GM12892 (cell line): ENCODE data around the gene UBXN7. TPM values are rescaled to one million over a fixed set of nuclear protein-coding genes. Genes with fewer than 3 reads are reported as not detected.
"Not testable (repeated sequence)": the region's sequence is repeated elsewhere in the genome, so short reads cannot be mapped to it uniquely, and the experiment has no call there.

Source experiments
- DNase-seq: peaks from one replicate; pipeline ENCODE4 v3.0.0; 2011; ENCODE audit not compliant: insufficient read length
- FAIRE-seq: peaks from 2 replicates; lab custom pipeline; 2011; peaks lifted over from hg19 to GRCh38; lab: Jason Lieb, UNC
- POLR2A ChIP-seq: IDR thresholded peaks from 2 replicates; pipeline ENCODE4 v1.6.1; 2011; ENCODE audit warnings: low read depth, low read length, control low read depth
- POLR2AphosphoS5 ChIP-seq: IDR thresholded peaks from 2 replicates; pipeline ENCODE4 v1.6.1; 2011; ENCODE audit warnings: low read depth, low read length, control low read depth
- TAF1 ChIP-seq: IDR thresholded peaks from 2 replicates; pipeline ENCODE4 v1.6.1; 2011; ENCODE audit warnings: low read depth, mild to moderate bottlenecking, control low read depth, low read length, borderline replicate concordance
- polyA plus RNA-seq: library from polyadenylated mRNA; unstranded; fragments of >200 nt; gene quantifications from one replicate; pipeline ENCODE4 v1.2.1, GENCODE V29; 2012; ENCODE audit warnings: missing spikeins, inconsistent platforms; ENCODE audit not compliant: missing spikeins

Gene UBXN7, protein sequence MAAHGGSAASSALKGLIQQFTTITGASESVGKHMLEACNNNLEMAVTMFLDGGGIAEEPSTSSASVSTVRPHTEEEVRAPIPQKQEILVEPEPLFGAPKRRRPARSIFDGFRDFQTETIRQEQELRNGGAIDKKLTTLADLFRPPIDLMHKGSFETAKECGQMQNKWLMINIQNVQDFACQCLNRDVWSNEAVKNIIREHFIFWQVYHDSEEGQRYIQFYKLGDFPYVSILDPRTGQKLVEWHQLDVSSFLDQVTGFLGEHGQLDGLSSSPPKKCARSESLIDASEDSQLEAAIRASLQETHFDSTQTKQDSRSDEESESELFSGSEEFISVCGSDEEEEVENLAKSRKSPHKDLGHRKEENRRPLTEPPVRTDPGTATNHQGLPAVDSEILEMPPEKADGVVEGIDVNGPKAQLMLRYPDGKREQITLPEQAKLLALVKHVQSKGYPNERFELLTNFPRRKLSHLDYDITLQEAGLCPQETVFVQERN
- polyA plus RNA-seq: 22.3 TPM

DNA sequence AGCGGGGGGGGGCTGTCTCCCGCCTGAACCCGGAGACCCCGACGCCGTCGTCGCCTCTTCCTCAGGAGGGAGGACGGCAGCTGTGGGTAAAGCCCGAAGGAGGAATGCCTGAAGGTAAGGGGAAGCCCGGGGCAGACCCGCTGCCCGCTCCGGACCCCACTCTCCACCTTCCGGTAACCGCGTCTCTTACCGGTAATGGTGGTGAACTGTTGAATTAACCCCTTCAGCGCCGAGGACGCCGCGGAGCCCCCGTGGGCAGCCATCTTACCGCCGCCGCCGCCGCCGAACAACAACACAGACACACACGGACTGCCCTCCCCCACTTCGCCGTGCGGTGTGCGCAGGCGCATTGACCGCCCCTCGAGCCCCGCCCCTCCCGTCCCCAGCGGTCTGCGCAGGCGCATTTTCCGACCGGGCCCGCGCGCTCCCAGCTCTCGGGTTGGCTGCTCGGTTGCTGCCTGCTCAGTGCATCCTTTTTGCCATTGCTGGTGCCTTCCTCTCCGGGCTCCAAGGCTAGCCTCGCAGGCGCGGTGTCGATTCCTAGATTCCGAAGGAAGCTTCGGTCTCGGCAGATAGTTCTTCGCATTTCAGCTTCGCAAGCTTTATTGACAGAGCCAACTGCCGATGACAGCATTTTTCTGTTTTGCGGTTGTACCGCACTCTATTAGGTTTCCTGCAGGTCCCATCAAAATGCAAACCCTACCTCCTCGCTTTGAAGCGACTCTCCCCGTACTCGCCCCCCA is at the start of gene UBXN7:
UBXN7 (minus strand) TSS at position 291 of the 743 bp plus-strand sequence; CDS start at position 263, 28 bp downstream.
- TF ChIP-seq POLR2AphosphoS5 (peak; percentile 50; the same call in 1 of the 2 replicates), POLR2A (peak; percentile 82), TAF1 (0 out of 2 replicates have a peak, but pooled peaks have one; percentile 10)
- DNase-seq (peak; percentile 95), FAIRE-seq (peak; percentile 98)

DNA sequence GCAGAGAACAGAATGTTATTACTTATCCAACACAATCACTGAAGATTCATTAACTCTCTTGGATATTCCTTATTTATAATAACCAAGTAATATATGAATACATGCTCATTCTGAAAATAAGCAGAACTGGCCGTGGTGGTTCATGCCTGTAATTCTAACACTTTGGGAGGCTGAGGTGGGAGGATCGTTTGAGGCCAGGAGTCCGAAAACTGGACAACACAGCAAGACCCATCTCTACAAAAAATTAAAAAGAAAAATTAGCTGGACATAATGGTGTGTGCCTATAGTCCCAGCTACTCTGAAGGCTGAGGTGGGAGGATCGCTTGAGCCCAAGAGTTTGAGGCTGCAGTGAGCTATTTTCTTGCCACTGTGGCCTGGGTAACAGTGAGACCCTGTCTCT is 45.5 kb upstream of the UBXN7 start:
- no peak for FAIRE-seq

DNA sequence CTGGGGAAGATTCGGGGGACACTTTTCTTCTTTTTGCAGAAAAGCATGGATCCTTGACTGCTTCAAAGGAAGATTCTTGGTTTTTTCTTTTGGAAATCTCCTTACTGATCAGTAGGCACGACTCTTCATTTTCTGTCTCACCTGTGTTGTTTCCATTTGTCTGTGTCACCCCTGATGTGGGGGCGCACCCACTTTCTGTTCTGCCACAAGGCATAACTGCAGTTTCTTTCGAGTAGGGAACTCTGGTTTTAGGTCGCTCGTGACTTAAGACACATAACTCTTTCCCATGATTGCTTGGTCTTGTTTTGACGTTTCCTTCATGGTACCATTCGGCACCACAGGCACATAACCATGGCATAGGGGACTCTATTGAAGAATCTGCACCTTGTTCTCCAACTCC is 40.1 kb upstream of the UBXN7 start:
- no peak for DNase-seq
- no peak for TF ChIP-seq POLR2AphosphoS5
- TF ChIP-seq POLR2A: no peak
- no peak for TF ChIP-seq TAF1
- FAIRE-seq: no peak

More for the DNA sequence above, 45.5 kb upstream of the UBXN7 start:
- no peak for DNase-seq
- TF ChIP-seq POLR2AphosphoS5: no peak
- TF ChIP-seq TAF1: no peak
- TF ChIP-seq POLR2A: no peak

DNA sequence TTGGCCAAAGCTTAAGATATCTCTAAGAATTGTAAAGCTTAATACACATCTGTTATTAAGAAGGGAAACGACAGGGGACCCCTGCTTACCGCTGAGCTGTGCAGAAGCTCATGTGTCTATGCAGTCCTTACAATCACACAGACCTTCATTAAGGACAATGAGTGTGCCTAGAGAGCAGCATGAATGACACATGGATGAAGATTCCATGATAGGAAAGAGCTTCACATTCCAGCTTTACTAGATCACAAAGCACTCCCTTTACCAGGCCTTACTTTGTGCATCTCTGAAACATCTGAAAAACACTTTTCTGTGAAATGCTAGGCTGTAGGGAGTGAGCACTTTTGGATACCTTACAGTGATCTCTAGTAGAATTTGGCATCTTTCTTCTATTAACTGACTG is 39.3 kb upstream of the UBXN7 start:
- TF ChIP-seq POLR2AphosphoS5: no peak
- TF ChIP-seq POLR2A: no peak
- TF ChIP-seq TAF1: no peak
- no peak for FAIRE-seq
- no peak for DNase-seq

DNA sequence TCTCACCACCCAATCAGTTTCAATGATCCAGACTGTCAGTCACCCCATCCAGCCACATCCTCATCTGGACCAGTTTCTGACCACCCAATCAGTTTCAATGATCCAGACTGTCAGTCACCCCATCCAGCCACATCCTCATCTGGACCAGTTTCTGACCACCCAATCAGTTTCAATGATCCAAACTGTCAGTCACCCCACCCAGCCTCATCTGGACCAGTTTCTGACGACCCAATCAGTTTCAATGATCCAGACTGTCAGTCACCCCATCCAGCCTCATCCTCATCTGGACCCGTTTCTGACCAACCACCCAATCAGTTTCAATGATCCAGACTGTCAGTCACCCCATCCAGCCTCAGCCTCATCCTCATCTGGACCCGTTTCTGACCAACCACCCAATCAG is 38.0 kb upstream of the UBXN7 start:
- FAIRE-seq, DNase-seq: not testable (repeated sequence)
- TF ChIP-seq POLR2A: peak; percentile 18; the same call in 1 of the 2 replicates
- TF ChIP-seq POLR2AphosphoS5: 0 out of 2 replicates have a peak, but pooled peaks have one; percentile 53

DNA sequence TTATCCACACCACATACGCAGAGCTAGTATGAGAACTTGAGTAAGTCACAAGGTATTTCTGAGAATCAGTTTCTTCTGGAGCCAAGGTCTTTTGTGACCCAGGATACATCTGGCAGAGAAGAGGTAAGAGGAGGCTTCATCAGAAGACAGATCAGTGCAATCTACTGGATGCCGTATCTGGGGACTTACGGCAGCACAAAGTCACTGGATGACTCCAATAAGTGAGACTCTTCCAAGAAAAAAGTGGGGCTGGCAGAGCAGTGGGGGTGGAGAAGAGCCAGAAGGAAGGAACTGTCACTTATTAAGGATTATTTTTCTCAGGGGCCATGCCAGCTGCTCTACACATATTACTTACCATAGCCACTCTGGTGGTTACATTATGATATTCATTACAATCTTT is 31.6 kb upstream of the UBXN7 start:
- TF ChIP-seq POLR2A (no peak), POLR2AphosphoS5 (no peak), TAF1 (no peak)
- no peak for DNase-seq
- no peak for FAIRE-seq

DNA sequence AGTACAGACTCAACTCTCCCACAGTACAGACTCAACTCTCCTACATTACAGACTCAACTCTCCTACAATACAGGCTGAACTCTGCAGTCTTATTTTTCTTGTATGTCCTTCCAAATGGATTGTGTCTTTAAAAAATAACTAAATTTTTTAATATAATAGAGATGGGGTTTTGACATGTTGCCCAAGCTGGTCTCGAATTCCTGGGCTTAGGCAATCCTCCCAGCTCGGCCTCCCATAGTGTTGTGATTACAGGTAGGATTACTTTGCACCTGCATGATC is 31.2 kb upstream of the UBXN7 start:
- DNase-seq (no peak), FAIRE-seq (no peak)
- no peak for TF ChIP-seq POLR2AphosphoS5
- TF ChIP-seq TAF1: no peak
- no peak for TF ChIP-seq POLR2A

DNA sequence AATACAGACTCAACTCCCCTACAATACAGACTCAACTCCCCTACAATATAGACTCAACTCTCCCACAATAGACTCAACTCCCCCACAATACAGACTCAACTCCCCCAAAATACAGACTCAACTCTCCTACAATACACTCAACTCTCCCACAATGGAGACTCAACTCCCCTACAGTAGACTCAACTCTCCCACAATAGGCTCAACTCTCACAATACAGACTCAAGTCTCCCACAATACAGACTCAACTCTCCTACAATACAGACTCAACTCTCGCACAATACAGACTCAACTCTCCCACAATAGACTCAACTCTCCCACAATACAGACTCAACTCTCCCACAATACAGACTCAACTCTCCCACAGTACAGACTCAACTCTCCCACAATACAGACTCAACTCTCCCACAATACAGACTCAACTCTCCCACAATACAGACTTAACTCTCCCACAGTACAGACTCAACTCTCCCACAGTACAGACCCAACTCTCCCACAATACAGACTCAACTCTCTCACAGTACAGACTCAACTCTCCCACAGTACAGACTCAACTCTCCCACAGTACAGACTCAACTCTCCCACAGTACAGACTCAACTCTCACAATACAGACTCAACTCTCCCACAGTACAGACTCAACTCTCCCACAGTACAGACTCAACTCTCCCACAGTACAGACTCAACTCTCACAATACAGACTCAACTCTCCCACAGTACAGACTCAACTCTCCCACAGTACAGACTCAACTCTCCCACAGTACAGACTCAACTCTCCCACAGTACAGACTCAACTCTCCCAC is 30.7 kb upstream of the UBXN7 start:
- FAIRE-seq, DNase-seq: not testable (repeated sequence)

DNA sequence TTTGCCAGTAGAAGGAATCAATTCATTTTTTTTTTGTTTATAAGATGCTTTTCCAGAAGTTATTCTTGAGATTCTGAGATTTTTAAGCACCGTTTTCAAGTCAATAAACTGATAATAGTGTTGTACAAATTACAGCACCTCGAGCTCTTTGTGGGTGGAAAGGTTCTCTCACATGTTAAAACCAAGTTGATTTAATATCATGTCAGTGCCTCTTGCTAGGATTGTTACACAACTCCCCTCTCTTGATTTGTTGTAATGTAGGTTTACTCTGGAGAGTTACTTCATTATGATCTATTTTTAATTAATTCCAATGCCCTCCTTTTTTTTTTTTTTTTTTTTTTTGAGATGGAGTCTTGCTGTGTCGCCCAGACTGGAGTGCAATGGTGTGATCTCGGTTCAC is 25.8 kb upstream of the UBXN7 start:
- FAIRE-seq: no peak
- no peak for TF ChIP-seq TAF1
- DNase-seq: no peak

DNA sequence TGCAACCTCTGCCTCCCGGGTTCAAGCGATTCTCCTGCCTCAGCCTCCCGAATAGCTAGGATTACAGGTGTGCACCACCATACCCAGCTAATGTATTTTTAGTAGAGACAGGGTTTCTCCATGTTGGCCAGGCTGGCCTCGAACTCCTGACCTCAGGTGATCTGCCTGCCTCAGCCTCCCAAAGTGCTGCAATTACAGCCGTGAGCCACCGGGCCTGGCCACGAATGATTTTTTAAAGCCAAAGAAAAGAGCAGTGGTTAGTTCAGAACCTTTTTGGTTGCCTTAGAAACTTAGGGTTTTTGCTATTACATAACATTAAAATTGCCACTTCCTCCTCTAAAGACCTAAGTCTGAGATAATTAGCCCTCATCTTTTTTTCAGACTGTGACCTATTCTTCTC is 25.2 kb upstream of the UBXN7 start:
- not testable (repeated sequence) for FAIRE-seq

DNA sequence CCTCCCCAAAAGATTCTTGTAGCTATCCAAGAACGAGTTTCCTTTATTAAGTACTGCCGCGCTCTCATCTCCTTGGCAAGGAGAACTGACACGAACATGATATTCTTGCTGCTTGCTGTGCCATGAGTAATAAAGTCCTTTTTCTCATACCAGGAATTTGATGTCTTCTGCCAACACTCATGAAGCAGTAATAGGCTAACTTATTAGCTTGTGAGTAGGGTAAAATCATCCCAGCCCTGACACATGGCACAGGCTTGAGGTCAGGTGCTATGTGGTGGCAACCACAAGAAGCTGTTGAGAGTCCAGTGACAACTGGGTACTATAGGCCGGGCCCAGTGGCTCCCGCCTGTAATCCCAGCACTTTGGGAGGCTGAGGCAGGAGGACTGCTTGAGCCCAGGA is 22.7 kb upstream of the UBXN7 start:
- TF ChIP-seq TAF1 (no peak), POLR2A (no peak), POLR2AphosphoS5 (no peak)
- FAIRE-seq (no peak), DNase-seq (no peak)

More for the DNA sequence above, 25.2 kb upstream of the UBXN7 start:
- DNase-seq: not testable (repeated sequence)

DNA sequence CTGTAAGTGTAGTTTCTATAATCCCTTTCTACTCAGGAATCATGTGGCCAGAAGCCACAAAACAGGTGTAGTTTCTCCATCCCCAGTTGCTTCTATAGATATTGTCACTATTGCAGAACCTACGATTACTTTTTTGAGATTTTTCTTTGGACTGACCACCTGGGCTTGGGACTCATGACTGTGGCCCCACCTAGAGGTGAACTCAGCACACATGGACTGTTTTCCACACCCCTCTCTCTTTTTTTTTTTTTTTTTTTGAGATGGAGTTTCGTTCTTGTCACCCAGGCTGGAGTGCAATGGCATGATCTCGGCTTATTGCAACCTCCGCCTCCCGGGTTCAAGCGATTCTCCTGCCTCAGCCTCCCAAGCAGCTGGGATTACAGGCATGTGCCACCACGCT is 13.2 kb upstream of the UBXN7 start:
- DNase-seq, FAIRE-seq: not testable (repeated sequence)
